GM23248 (cell line): Measurements from ENCODE around the gene EDAR. TPM values are rescaled to one million over a fixed set of nuclear protein-coding genes. Genes with fewer than 3 reads are reported as not detected.

ENCODE experiments used
- DNase-seq: peaks from one replicate; pipeline ENCODE4 v3.0.0-alpha.2; 2015
- H2AFZ ChIP-seq: fragments of 200-600 bp; sonication (generic); 2 replicates; pipeline ENCODE4 v1.6.1; 2016; ENCODE audit warnings: antibody characterized with exemption
- H3F3A ChIP-seq: fragments of 200-600 bp; sonication (generic); 2 replicates; pipeline ENCODE4 v1.6.1; 2016; ENCODE audit warnings: mild to moderate bottlenecking, antibody characterized with exemption, mixed run types; ENCODE audit not compliant: insufficient read depth
- H3K27ac ChIP-seq: fragments of 200-600 bp; sonication (generic); 2 replicates; pipeline ENCODE4 v1.5.1; 2016; ENCODE audit warnings: mild to moderate bottlenecking
- H3K27me3 ChIP-seq: fragments of 200-600 bp; sonication (generic); replicated peaks from 2 replicates; pipeline ENCODE4 v1.6.1; 2016; ENCODE audit warnings: mild to moderate bottlenecking; ENCODE audit not compliant: insufficient read depth
- H3K36me3 ChIP-seq: fragments of 200-600 bp; sonication (generic); 2 replicates; pipeline ENCODE4 v1.6.1; 2016; ENCODE audit warnings: low read depth, mild to moderate bottlenecking
- H3K4me1 ChIP-seq: fragments of 200-600 bp; sonication (generic); 2 replicates; pipeline ENCODE4 v1.6.1; 2016; ENCODE audit warnings: mild to moderate bottlenecking; ENCODE audit not compliant: insufficient read depth
- H3K4me2 ChIP-seq: fragments of 200-600 bp; sonication (generic); one replicate; pipeline ENCODE4 v1.6.1; 2016; ENCODE audit warnings: mild to moderate bottlenecking; ENCODE audit not compliant: unreplicated experiment
- H3K4me3 ChIP-seq: fragments of 200-600 bp; sonication (generic); 2 replicates; pipeline ENCODE4 v1.5.1; 2016; ENCODE audit warnings: mild to moderate bottlenecking
- H3K79me2 ChIP-seq: fragments of 200-600 bp; sonication (generic); 2 replicates; pipeline ENCODE4 v1.6.1; 2016; ENCODE audit warnings: mild to moderate bottlenecking; ENCODE audit not compliant: insufficient read depth
- H3K9ac ChIP-seq: fragments of 200-600 bp; sonication (generic); 2 replicates; pipeline ENCODE4 v1.6.1; 2016; ENCODE audit warnings: mild to moderate bottlenecking
- H3K9me2 ChIP-seq: fragments of 200-600 bp; sonication (generic); 2 replicates; pipeline ENCODE4 v1.6.1; 2016; ENCODE audit warnings: mixed run types, mild to moderate bottlenecking, moderate library complexity; ENCODE audit not compliant: insufficient read depth
- H3K9me3 ChIP-seq: fragments of 200-600 bp; sonication (generic); one replicate; pipeline ENCODE4 v1.6.1; 2017; ENCODE audit warnings: low read depth
- H4K20me1 ChIP-seq: fragments of 200-600 bp; sonication (generic); 2 replicates; pipeline ENCODE4 v1.6.0; 2016; ENCODE audit not compliant: insufficient read depth
- EZH2 ChIP-seq: fragments of 200-600 bp; sonication (generic); IDR thresholded peaks from 2 replicates; pipeline ENCODE4 v1.6.1; 2018; ENCODE audit warnings: antibody characterized with exemption, mild to moderate bottlenecking; ENCODE audit not compliant: insufficient read depth, poor library complexity, severe bottlenecking
- EZH2phosphoT487 ChIP-seq: fragments of 200-600 bp; sonication (generic); IDR thresholded peaks from 2 replicates; pipeline ENCODE4 v1.6.1; 2018; ENCODE audit warnings: antibody characterized with exemption, moderate library complexity, mild to moderate bottlenecking, low read depth; ENCODE audit not compliant: insufficient read depth
- WGBS, 2 experiments: methylation state at CpG; one replicate each; pipeline ENCODE4 v1.1.6; 2015 to 2017; ENCODE audit warnings: low lambda C conversion rate in 2 of 2, low coverage in 1 of 2; ENCODE audit errors: missing lambda C conversion rate in 2 of 2; 5-methylcytosine and 5-hydroxymethylcytosine counted together
- in situ Hi-C: fragments of 300-500 bp; cut with MboI; formaldehyde crosslinking; loops from 2 replicates; pipeline ENCODE4 v1.15.0; 2020
- polyA plus RNA-seq: library from polyadenylated mRNA; unstranded; fragments of >200 nt; fragmentation: Nextera tagmentation; extraction: Ambion mirVana; gene quantifications from 2 replicates; pipeline ENCODE4 v1.2.1, GENCODE V29; 2016
- total RNA-seq: library from RNA; depleted of rRNA; stranded (reverse); fragments of >200 nt; shearing (Covaris generic); gene quantifications from 2 replicates; pipeline ENCODE4 v1.2.3, GENCODE V29; 2014

EDAR gene
- total and polyA plus RNA-seq, 2 experiments from 2014 or later = not detected

GRCh38 chr2:108932736-108933332 is 56.2 kb downstream of the EDAR start:
- no peaks in the 10 kb centered on the region for H3K79me2 ChIP-seq
- H3K9me2 ChIP-seq = no peaks in the 10 kb centered on the region
- no peak overlapping the region for H3K4me2 ChIP-seq
- H4K20me1 ChIP-seq = no peaks in the 10 kb centered on the region
- DNase-seq = no peak
- no peaks in the 10 kb centered on the region for H3F3A ChIP-seq
- H3K9me3 ChIP-seq = no peaks in the 10 kb centered on the region
- peaks cover 75% of the 10 kb centered on the region for H3K27me3 ChIP-seq
- TF ChIP-seq EZH2 (no peak), EZH2phosphoT487 (no peak)
- no peak overlapping the region for H3K9ac ChIP-seq
- 25 to 27% methylated on average over 10 of the region's 10 CpGs for WGBS, 2 experiments
- H3K36me3 ChIP-seq = no peaks in the 10 kb centered on the region
- H3K4me1 ChIP-seq = no peaks in the 10 kb centered on the region
- H2AFZ ChIP-seq = no peak overlapping the region
- no peak overlapping the region for H3K4me3 ChIP-seq
- no peak overlapping the region for H3K27ac ChIP-seq
- in situ Hi-C loops = no loop called here

- Histone ChIP-seq H3K27ac (no peak overlapping the region), H3K9me3 (no peaks in the 10 kb centered on the region), H3K4me1 (no peaks in the 10 kb centered on the region), H3K4me3 (no peak overlapping the region), H3F3A (no peaks in the 10 kb centered on the region), H3K4me2 (no peak overlapping the region), H3K36me3 (no peaks in the 10 kb centered on the region), H4K20me1 (no peaks in the 10 kb centered on the region), H3K79me2 (no peaks in the 10 kb centered on the region), H2AFZ (no peak overlapping the region), H3K9ac (no peak overlapping the region), H3K27me3 (peaks cover 83% of the 10 kb centered on the region), H3K9me2 (no peaks in the 10 kb centered on the region)
- in situ Hi-C loops = no loop called here
- WGBS, 2 experiments = 47 to 69% methylated on average over 1 of the region's 1 CpG
- no peak for TF ChIP-seq EZH2
- TF ChIP-seq EZH2phosphoT487 = no peak
- no peak for DNase-seq
Measured at GRCh38 chr2:108931372-108931771, 57.6 kb downstream of the EDAR start.

GRCh38 chr2:108929807-108930425 is 59.1 kb downstream of the EDAR start:
- Histone ChIP-seq H4K20me1 (no peaks in the 10 kb centered on the region), H3K4me1 (no peaks in the 10 kb centered on the region), H3K9me3 (no peaks in the 10 kb centered on the region), H3K9me2 (no peaks in the 10 kb centered on the region), H3K4me2 (no peak overlapping the region), H3K36me3 (no peaks in the 10 kb centered on the region), H3K79me2 (no peaks in the 10 kb centered on the region), H3K27ac (no peak overlapping the region), H3K9ac (no peak overlapping the region), H2AFZ (no peak overlapping the region), H3K4me3 (no peak overlapping the region), H3K27me3 (peaks cover 78% of the 10 kb centered on the region), H3F3A (no peaks in the 10 kb centered on the region)
- WGBS, 2 experiments = 74 to 79% methylated on average over 17 of the region's 17 CpGs
- TF ChIP-seq EZH2phosphoT487 (no peak), EZH2 (no peak)
- DNase-seq = no peak
- in situ Hi-C loops = loop anchor here (10.0 kb wide), 1 partner anchor 575 kb away; no protein-coding TSS in a partner anchor

- no peak overlapping the region for H3K4me2 ChIP-seq
- no peaks in the 10 kb centered on the region for H3K4me1 ChIP-seq
- no peak overlapping the region for H3K9ac ChIP-seq
- H3K9me2 ChIP-seq = no peaks in the 10 kb centered on the region
- H3K4me3 ChIP-seq = no peak overlapping the region
- in situ Hi-C loops = loop anchor here (10.0 kb wide), 1 partner anchor 576 kb away; no protein-coding TSS in a partner anchor
- no peaks in the 10 kb centered on the region for H3K9me3 ChIP-seq
- TF ChIP-seq EZH2phosphoT487 (no peak), EZH2 (no peak)
- no peaks in the 10 kb centered on the region for H3K79me2 ChIP-seq
- no peaks in the 10 kb centered on the region for H3F3A ChIP-seq
- H4K20me1 ChIP-seq = no peaks in the 10 kb centered on the region
- no peak for DNase-seq
- peaks cover 74% of the 10 kb centered on the region for H3K27me3 ChIP-seq
- 66 to 69% methylated on average over 17 of the region's 17 CpGs for WGBS, 2 experiments
- no peak overlapping the region for H2AFZ ChIP-seq
- no peaks in the 10 kb centered on the region for H3K36me3 ChIP-seq
- no peak overlapping the region for H3K27ac ChIP-seq
Measured at GRCh38 chr2:108928660-108929377, 60.2 kb downstream of the EDAR start.
